HG02938 (cell line): ENCODE data around the gene ABCC12.

Source experiments
- ATAC-seq: cut with Tn5 transposase; IDR thresholded peaks from one replicate; pipeline ENCODE4 v1.9.1; 2021; ENCODE audit warnings: mild to moderate bottlenecking, moderate library complexity; ENCODE audit not compliant: unreplicated experiment

ABCC12 gene

DNA sequence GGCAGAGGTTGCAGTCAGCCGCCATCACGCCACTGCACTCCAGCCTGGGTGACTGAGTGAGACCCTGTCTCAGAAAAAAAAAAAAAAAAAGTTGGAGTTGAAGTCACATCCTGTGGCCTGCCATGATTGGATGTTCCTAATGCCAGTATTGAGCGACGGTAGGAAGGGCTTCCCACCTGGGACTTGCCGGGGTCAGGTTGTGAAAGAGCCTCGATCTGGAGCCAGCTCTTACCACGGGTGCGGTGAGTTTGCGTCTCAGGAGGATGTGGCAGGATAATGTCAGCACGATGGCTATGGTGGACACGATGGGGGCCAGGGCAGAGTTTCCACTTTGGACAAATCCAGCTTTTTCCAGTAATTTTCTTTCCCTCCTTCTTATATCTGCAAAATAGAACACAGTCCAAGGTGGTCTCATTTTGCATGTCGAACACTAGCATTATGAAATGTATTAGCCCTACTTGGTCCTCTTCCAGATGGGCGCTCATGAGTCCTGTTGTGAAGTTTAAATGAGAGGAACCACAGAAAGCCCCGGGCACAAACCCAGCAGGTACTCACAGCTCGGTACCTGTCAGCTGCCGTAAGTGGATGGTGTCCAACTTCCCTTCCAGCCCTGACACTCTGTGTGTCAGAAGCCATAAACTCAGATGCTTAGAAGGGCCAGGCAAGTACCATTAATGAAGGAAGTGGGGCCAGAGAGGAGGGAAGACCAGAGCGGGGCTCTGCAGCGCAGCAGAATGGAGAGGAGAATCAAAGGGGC lies 22.2 kb downstream of the ABCC12 start:
- ATAC-seq = no peak

DNA sequence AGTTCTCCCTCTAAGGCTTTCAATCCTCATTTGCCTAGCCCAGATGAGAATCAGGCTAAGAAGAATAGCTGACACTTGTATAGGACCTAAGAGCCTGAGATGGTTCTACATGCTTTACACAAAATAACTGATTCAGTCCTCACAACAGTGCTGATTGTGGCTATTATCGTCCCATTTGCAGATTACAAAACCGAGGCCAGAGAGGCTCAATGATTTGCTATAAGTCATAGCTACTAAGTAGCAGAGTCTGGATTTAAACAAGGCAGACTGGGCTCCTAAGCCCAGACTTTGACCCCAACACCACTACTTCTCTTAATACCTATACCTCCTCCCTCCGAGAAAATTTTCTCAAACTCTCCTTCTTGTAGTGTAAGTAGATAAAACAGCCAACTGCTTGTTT lies 23.1 kb downstream of the ABCC12 start:
- ATAC-seq = no peak

- no peak for ATAC-seq
These were observed 24.4 kb downstream of the ABCC12 start for GRCh38 chr16:48131201-48131935.

DNA sequence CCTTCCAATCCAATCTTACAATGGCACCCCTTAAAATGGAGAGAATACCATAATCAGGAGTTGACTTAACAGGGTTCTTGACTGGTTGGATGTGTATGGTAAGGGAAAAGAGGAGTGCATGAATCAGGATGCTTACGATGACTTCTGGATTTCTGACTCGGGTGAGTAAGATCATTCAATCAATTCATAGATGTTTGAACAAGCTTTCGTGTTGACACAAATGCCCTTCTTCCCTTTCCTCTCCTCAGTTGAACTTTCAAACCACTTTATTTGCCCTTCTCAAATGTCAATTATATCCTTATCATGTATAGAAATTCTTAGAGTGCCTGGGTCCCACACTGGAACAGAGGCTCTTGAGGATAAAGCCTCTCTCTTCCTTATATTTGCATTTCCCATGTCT lies 25.9 kb downstream of the ABCC12 start:
- ATAC-seq = no peak

DNA sequence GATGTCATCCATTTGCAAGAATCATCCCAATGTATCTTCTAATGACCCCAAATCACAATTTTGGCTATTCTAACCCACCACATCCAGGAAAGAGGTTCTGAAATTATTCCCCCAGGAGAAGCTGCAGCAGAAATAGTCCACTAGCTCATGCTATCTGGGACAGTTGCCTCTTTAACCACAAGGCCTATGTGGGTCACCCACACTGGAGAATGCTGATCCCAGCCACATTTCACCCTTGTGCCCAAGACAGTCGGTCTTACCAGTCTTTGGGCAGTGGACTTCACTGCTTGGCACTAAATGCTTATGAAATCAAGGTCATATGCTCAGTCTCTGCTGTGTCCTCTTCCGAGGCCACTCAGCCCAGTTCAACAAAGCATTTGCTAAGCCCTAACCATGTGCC lies 27.0 kb downstream of the ABCC12 start:
- ATAC-seq = no peak

- no peak for ATAC-seq
These were observed 28.8 kb downstream of the ABCC12 start for GRCh38 chr16:48126801-48127644.

GRCh38 chr16:48125888-48126287 lies 29.9 kb downstream of the ABCC12 start:
- no peak for ATAC-seq

GRCh38 chr16:48124266-48124665 lies 31.5 kb downstream of the ABCC12 start:
- ATAC-seq = no peak

GRCh38 chr16:48123104-48123788 lies 32.5 kb downstream of the ABCC12 start:
- ATAC-seq = no peak

DNA sequence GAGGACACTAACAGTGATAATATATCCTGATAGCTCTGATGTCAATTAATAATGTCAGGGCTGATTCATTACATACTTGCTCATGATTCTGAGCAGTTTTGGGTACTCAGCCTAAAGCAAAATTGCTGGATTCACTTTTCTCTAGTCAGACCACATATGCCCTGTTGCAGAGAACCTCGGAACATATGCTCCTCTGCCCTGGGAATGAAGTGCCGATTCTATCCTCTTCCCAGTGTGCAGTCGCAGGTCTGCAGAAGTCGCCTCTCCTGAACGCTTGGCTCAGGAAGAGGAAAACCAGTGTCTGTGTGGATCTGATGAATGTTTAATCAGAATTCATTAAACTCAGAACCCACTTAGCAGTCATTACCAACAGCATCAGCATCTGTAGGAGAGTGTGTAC lies 34.5 kb downstream of the ABCC12 start:
- ATAC-seq = no peak

GRCh38 chr16:48118841-48119240 lies 37.0 kb downstream of the ABCC12 start:
- no peak for ATAC-seq

- peak; percentile 85 for ATAC-seq
These were observed 38.3 kb downstream of the ABCC12 start for GRCh38 chr16:48117217-48118105.

GRCh38 chr16:48115299-48115698 lies 40.5 kb downstream of the ABCC12 start:
- no peak for ATAC-seq

GRCh38 chr16:48114410-48114809 lies 41.4 kb downstream of the ABCC12 start:
- no peak for ATAC-seq

DNA sequence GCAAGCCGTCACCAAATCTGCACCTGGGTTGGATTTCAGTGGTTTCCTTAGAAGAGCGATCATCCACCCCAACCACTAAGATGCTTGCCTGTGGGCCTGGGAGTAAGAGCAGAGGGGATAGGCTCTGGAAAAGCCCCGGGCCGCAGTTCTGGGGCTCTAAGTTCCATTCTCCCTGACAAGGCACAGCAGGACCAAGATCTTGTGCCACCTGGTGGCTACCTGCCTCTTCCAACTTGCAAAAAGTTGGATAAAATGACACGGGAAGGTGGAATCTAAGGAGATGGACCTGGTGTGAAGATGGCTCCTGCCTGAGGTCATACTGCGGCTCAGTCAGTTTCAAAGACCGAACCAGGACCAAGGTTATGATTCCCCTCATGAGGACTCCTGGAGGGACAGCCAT lies 42.3 kb downstream of the ABCC12 start:
- no peak for ATAC-seq

- ATAC-seq = no peak
These were observed 42.8 kb downstream of the ABCC12 start for GRCh38 chr16:48113001-48113400.

GRCh38 chr16:48112600-48112999 lies 43.2 kb downstream of the ABCC12 start:
- no peak for ATAC-seq

- peak; percentile 59 for ATAC-seq
These were observed 44.8 kb downstream of the ABCC12 start for GRCh38 chr16:48110982-48111381.

DNA sequence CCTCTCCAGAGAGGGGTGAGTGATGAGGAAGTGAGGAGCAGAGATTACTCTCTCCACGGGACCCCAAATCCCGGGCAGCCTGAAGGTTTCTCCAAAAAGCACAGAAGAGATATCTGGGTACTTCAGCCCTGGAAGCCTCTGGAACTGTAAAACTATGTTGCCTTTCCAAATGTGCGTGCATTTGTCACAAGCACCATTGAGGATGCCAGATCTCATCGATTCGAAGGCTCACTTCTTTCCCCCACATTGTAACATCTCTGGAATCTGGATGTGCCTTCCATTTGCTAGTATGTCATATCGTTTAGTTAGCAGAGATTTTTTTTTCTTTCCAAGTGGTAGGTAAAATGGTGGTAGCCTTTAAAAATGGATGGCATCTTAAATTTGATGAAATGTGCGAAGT lies 45.8 kb downstream of the ABCC12 start:
- ATAC-seq = no peak

GRCh38 chr16:48109475-48109874 lies 46.3 kb downstream of the ABCC12 start:
- ATAC-seq = no peak
